Epithelial cell of alveolus of lung (primary cell): Measurements from ENCODE around the gene CYRIA. TPM values are rescaled to one million over a fixed set of nuclear protein-coding genes. Genes with fewer than 3 reads are reported as not detected.

Experiments used
- total RNA-seq: library from RNA; depleted of rRNA; stranded (reverse); fragments of >200 nt; gene quantifications from 2 replicates; pipeline ENCODE4 v1.2.1, GENCODE V29; 2015

The CYRIA gene
- 1.9 and 3.1 TPM in 2 replicates for total RNA-seq

DNA sequence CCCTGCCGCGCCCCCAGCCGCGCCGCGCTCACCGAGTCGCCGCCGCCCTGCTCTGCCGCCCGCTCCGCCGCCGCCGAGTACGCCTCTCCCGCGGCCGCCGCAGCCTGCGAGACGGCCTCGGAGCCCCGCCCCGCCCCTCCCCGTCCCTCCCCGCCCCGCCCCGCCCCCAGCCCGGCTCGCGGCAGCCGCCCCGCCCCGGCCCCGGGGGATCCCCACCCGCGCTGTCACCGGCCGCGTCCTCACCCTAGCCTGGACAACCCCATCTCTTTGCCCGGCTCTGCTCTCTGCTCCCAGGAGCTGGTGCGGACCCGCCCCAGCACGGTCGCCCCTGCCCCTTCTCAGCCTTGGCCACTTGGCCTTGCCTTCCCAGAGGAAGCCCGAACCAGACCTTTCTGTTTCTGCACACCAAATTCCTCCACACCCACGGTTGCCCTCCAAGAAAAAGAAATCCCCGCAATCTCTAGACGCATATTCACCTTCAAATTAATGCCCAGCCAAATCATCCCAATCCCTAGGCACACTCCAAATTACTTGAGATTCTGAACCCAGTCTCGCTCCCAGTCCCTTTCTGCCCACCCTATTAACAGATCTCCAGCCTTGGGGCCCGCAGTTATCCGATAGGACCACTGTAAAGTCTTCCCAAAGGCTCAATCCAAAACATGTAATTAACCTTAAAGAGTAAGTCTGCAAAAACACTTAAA lies at the start of gene CYRIA:
Gene CYRIA (minus strand): TSS at position 87 of the 701 bp plus-strand sequence. CDS start 77,715 bp downstream, outside the sequence.

